GM12891 (cell line): ENCODE data around the gene WDR44.

Experiments
- DNase-seq: peaks from one replicate; pipeline ENCODE4 v3.0.0; 2011; ENCODE audit warnings: low spot score; ENCODE audit not compliant: insufficient read length
- FAIRE-seq: peaks from 2 replicates; lab custom pipeline; 2011; peaks lifted over from hg19 to GRCh38; lab: Jason Lieb, UNC
- PAX5 ChIP-seq: IDR thresholded peaks from 2 replicates; pipeline ENCODE4 v1.6.1; 2011; ENCODE audit warnings: low read length, moderate library complexity, mild to moderate bottlenecking; ENCODE audit not compliant: insufficient read depth, severe bottlenecking
- POLR2A ChIP-seq: IDR thresholded peaks from 2 replicates; pipeline ENCODE4 v1.6.1; 2011; ENCODE audit warnings: low read depth, low read length, control low read depth
- POLR2AphosphoS5 ChIP-seq: IDR thresholded peaks from 2 replicates; pipeline ENCODE4 v1.6.1; 2011; ENCODE audit warnings: low read depth, low read length, control low read depth
- POU2F2 ChIP-seq: IDR thresholded peaks from 2 replicates; pipeline ENCODE4 v1.6.1; 2011; ENCODE audit warnings: low read depth, mild to moderate bottlenecking, control low read depth, low read length, moderate library complexity
- SPI1 ChIP-seq: IDR thresholded peaks from 2 replicates; pipeline ENCODE4 v1.6.1; 2011; ENCODE audit warnings: low read depth, low read length, control low read depth
- TAF1 ChIP-seq: IDR thresholded peaks from 2 replicates; pipeline ENCODE4 v1.6.1; 2011; ENCODE audit warnings: low read depth, low read length, control low read depth

Gene WDR44

DNA sequence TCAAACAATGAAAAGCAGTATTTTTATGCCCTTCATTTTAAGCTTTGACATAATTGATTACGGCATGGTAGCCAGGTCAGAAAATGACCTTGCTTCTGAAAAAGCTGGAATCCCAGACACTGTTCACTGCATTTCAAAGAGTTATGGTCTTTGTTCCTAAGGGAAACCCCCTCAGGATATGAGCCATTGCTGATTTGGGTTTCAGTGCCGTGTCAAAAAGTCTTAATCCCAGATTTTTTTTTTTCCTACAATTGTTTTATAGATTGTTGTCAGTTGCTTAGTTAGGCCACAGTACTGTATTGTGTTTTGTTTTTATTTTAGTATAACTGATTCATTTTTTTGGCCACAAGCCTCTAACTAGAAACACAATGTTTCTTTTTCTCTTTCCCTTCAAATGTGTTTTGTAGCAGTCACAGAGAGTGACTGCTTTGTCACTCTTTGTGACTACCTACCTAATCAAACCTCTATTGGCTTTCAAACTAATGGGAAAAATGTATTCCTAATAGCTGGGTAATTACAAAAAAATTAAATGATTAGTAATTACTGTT lies 10.3 kb downstream of the WDR44 start:
- no peak for FAIRE-seq

DNA sequence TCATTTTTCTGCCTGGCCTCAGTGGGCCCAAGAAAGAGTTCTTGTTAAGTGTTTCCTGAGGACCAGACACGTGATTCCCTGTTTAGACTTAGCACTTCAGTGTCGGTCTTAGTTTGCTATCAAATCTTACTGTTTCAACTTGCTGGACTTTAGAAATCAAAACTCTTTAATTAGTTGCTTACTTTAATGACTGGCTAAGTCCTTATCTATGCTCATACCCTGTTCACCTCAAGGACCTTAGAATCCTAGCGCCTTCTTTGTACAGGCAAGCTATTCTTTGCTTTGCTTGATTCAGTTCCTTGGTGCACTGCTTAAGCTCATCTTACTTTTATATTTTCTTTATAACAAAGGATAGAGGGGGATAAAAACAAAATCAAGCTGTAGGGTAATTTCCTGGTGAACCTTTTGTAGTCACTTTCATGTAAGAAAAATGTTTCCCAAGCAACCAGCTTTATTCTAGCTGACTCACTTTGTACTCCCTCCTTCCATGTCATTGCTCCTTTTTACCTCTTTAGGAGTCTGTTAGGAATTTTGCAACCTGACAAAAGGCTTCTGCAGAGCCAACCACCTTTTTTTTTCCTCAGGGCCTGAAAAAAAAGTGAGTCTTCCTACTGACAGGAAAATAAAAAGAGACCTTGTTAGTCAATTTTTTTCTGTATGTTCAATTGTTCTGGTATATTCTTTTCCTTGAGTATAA lies 14.7 kb downstream of the WDR44 start:
- FAIRE-seq = no peak
- TF ChIP-seq PAX5 (no peak), POLR2AphosphoS5 (no peak), SPI1 (no peak)
- DNase-seq = no peak

More for the DNA sequence above, 10.3 kb downstream of the WDR44 start:
- DNase-seq = no peak
- no peak for TF ChIP-seq TAF1
- no peak for TF ChIP-seq POLR2A
- no peak for TF ChIP-seq SPI1
- no peak for TF ChIP-seq POU2F2
- no peak for TF ChIP-seq PAX5
- no peak for TF ChIP-seq POLR2AphosphoS5

DNA sequence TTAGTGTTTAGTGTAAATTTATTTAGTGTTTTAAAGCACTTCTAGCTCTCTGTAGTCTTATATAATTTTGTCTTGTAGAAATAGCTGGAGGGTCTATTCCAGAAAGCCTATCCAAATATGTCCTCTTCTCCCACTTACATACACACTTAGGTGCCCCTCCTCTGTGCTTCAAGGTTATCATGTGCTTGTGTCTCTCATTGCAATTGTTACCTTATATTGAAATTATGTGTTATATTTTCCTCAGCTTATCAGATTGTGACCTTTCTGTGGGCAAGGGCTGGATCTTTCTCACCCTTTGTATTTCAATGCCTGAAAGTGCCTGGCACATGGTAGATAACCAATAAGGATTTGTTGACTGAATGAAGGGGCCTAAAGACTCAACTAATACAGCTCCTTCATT lies 18.4 kb downstream of the WDR44 start:
- DNase-seq = no peak
- TF ChIP-seq POU2F2 = no peak
- peak; percentile 90 for FAIRE-seq

DNA sequence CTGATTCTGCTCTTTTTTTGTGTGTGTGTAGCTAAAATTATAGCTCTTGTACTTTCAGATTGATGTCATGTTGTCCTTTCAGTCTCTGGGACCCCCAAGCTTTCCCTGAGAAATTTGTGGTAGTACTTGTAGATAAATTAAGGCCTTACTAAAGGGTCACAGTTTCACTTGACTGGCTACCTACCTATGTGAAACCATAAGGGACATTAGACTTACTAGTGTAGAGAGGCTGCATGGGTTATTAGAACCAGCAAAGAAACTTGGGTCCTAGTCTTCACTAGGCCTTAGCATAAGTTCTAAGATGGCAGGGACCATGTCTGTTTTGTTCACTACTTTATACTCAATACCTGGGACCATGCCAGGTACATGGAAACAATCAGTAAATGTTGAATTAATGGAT lies 21.4 kb downstream of the WDR44 start:
- no peak for FAIRE-seq
- no peak for DNase-seq
- TF ChIP-seq PAX5 (no peak), POU2F2 (no peak), TAF1 (no peak)

DNA sequence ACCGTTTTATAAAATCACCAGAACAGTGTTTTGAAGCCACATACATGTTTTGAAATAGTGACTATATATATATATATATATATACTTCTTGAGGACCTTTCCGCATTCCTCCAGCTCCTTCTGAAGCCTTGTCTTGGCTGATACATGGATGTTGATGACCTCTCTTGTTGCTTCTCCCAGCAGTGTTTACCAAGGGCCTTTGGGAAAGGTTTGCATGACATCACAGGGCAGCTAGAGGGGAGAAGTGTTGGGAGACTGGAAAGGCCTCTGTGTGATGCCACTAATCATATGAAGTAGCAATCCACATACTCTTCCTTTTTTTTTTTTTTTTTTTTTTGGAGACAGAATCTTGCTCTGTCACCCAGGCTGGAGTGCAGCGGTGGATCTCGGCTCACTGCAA lies 22.5 kb downstream of the WDR44 start:
- FAIRE-seq = no peak
- TF ChIP-seq POU2F2 = no peak
- no peak for TF ChIP-seq TAF1
- TF ChIP-seq POLR2AphosphoS5 = no peak
- TF ChIP-seq SPI1 = no peak
- TF ChIP-seq PAX5 = no peak
- no peak for TF ChIP-seq POLR2A
- DNase-seq = no peak

DNA sequence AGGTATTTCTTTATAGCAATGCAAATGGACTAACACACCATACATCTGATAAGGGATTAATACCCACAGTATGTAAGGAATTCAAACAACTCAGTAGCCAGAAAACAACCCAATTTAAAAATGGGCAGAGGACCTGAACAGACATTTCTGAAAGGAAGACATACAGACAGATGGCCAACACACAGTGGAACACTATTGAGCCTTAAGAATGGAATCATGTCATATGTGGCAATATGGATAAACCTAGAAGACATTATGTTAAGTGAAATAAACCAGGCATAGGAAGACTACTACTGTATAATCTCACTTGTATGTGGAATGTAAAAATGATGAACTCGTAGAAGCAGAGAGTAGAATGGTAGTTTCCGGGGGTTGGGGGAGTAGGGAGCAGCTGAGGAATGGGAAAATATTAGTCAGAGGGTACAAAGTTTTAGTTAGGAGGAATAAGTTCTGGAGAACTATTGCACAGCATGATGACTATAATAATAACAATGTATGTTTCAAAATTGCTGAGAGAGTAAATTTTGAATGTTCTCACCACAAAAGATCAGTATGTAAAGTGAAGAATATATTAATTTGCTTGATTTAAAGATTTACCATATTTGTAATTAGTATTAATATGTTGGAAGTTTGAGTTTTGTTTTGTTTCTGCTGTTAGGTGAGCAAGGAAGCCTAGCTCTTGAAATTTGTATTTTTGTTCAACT lies 25.2 kb downstream of the WDR44 start:
- DNase-seq = no peak
- TF ChIP-seq SPI1 (no peak), POU2F2 (no peak), PAX5 (no peak), POLR2AphosphoS5 (no peak), TAF1 (no peak), POLR2A (no peak)
- peak; percentile 71 for FAIRE-seq

DNA sequence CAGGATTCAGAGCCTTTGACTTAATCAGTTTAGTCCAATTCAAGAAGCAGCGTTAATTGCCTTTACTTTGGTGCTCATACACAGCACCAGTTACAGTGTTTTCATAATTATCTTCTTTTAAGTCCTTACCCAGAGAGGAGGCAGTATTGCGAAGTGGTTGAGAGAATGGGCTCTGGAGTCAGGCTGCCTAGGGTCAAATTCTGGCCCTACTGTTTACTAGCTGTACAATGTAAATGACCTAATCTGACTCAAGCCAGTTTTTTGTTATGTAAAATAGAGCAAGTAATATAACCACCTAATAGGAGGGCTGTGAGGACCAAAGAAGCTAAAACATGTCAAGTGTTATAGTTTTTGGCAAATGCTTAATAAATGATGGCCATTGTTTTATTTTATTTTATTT lies 27.6 kb downstream of the WDR44 start:
- no peak for FAIRE-seq
- no peak for DNase-seq
- no peak for TF ChIP-seq POU2F2
- TF ChIP-seq SPI1 = no peak
- TF ChIP-seq POLR2AphosphoS5 = no peak
- no peak for TF ChIP-seq PAX5
- TF ChIP-seq TAF1 = no peak
- no peak for TF ChIP-seq POLR2A

DNA sequence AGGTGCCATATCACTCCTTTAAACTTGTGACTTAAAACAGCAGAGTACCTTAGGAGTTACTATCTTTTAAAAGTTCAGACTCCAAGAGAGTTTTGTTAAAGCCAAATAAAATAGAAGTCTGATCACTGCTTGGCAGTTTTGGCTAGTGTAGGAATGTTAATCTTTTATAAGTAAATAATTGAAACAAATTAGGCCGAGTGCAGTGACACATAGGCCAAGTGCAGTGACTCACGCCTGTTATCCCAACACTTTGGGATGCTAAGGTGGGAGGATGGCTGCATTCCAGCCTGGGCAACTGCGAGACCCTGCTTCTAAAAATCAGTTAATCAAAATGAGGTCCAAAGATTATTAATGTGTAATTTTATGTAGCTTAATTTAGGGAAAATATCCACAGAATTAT lies 37.2 kb downstream of the WDR44 start:
- TF ChIP-seq POLR2A (no peak), POU2F2 (no peak), SPI1 (no peak), POLR2AphosphoS5 (no peak), PAX5 (no peak), TAF1 (no peak)
- FAIRE-seq (no peak), DNase-seq (no peak)

DNA sequence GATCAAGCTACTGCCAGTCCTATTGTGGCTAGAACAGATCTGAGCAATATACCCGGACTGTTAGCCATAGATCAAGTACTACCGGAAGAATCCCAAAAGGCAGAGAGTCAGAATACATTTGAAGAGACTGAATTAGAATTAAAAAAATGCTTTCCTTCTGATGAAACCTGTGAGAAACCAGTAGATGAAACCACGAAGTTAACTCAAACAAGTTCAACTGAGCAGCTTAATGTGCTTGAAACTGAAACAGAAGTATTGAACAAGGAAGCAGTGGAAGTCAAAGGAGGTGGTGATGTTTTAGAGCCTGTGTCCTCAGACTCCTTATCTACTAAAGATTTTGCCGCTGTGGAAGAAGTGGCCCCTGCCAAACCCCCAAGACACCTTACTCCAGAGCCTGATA lies 46.8 kb downstream of the WDR44 start:
- TF ChIP-seq SPI1 = no peak
- TF ChIP-seq TAF1 = no peak
- no peak for TF ChIP-seq PAX5
- TF ChIP-seq POU2F2 = no peak
- no peak for TF ChIP-seq POLR2A
- TF ChIP-seq POLR2AphosphoS5 = no peak
- FAIRE-seq (no peak), DNase-seq (no peak)

DNA sequence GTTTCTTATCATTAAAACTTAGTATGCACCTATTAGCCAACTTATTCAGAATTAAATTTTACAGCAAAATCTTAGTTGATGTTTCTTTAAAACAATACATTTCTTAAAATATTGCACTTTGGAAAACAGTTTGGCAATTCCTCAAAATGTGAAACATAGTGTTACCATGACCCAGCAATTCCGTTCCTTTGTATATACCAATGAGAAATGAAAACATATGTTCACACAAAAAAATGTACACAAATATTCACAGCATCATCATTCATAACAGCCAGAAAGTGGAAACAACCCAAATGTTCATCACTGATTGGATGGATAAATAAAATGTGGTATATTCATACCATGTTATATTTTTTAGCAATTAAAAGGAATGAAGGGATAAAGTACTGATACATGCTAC lies 50.2 kb downstream of the WDR44 start:
- DNase-seq (no peak), FAIRE-seq (no peak)
- TF ChIP-seq TAF1 = no peak
- TF ChIP-seq PAX5 = no peak
- no peak for TF ChIP-seq POLR2AphosphoS5
- TF ChIP-seq SPI1 = no peak
- TF ChIP-seq POU2F2 = no peak
- TF ChIP-seq POLR2A = no peak
